ENCODE data around the gene DSTN. TPM values are rescaled to one million over a fixed set of nuclear protein-coding genes. Genes with fewer than 3 reads are reported as not detected.

DSTN gene
- total RNA-seq, 2 experiments from 2014 or later = 25.5 to 58.1 TPM

- Histone ChIP-seq H3K79me2 (ENCODE audit: insufficient read depth, low read depth, low read length) (no peaks in the 10 kb centered on the region), H3K9me3 (ENCODE audit: low read length) (no peaks in the 10 kb centered on the region), H3K4me3 (ENCODE audit: low read depth, low read length, poor library complexity, severe bottlenecking) (no peak overlapping the region), H3K9me2 (ENCODE audit: insufficient read depth, low read length) (no peaks in the 10 kb centered on the region), H3K4me2 (ENCODE audit: low read length) (no peak overlapping the region), H3K4me1 (ENCODE audit: insufficient read depth, low read length, poor library complexity, severe bottlenecking) (peaks cover 6% of the 10 kb centered on the region), H4K20me1 (ENCODE audit: insufficient read depth, low read length) (no peaks in the 10 kb centered on the region), H2AFZ (ENCODE audit: low read length) (no peak overlapping the region), H3K36me3 (ENCODE audit: insufficient read depth, low read length) (no peaks in the 10 kb centered on the region), H3K27ac (ENCODE audit: low read depth, low read length, poor library complexity, severe bottlenecking) (no peak overlapping the region)
- intact Hi-C loops (cut with micrococcal nuclease; ENCODE audit: unreplicated experiment) = no loop called here
- DNase-seq (ENCODE audit: low spot score) = no peak
- ChIA-PET POLR2A (interaction anchor here (0.6 kb wide), 1 partner anchor 971 kb away, joined by 3 read pairs; no protein-coding TSS in a partner anchor), CTCF (ENCODE audit: unreplicated experiment) (no interaction called here)
- no TSS peak for BruUV-seq (replicated peaks)
- TF ChIP-seq EZH2phosphoT487 (IDR thresholded peaks at IDR 0.05; ENCODE audit: borderline replicate concordance, low read depth, low read length) = no peak
- TF ChIP-seq CTCF (conservative IDR thresholded peaks at IDR 0.05; ENCODE audit: low read length) = no peak
Measured at GRCh38 chr20:17530153-17530552, 39.7 kb upstream of the DSTN start.

GRCh38 chr20:17530716-17531664 lies 38.9 kb upstream of the DSTN start, which contains the start of gene BFSP1:
Gene BFSP1, minus strand, starts transcription at chr20:17531379. Its CDS starts 50 bp downstream, at chr20:17531329.
- no peaks in the 10 kb centered on the region for H3K9me3 ChIP-seq (ENCODE audit: low read length)
- ChIA-PET POLR2A (no interaction called here), CTCF (ENCODE audit: unreplicated experiment) (no interaction called here)
- no peak for TF ChIP-seq EZH2phosphoT487 (IDR thresholded peaks at IDR 0.05; ENCODE audit: borderline replicate concordance, low read depth, low read length)
- no peak for TF ChIP-seq CTCF (conservative IDR thresholded peaks at IDR 0.05; ENCODE audit: low read length)
- DNase-seq (ENCODE audit: low spot score) = peak; percentile 13
- H3K79me2 ChIP-seq (ENCODE audit: insufficient read depth, low read depth, low read length) = no peaks in the 10 kb centered on the region
- no peaks in the 10 kb centered on the region for H3K9me2 ChIP-seq (ENCODE audit: insufficient read depth, low read length)
- no peak within 1 kb of the TSS for H2AFZ ChIP-seq (ENCODE audit: low read length)
- H3K36me3 ChIP-seq (ENCODE audit: insufficient read depth, low read length) = no peaks in the 10 kb centered on the region
- H4K20me1 ChIP-seq (ENCODE audit: insufficient read depth, low read length) = no peaks in the 10 kb centered on the region
- peaks cover 6% of the 10 kb centered on the region for H3K4me1 ChIP-seq (ENCODE audit: insufficient read depth, low read length, poor library complexity, severe bottlenecking)
- peak within 1 kb of the TSS; percentile 43; the same call in 1 of the 2 replicates for H3K4me2 ChIP-seq (ENCODE audit: low read length)
- peak within 1 kb of the TSS; percentile 34 for H3K4me3 ChIP-seq (ENCODE audit: low read depth, low read length, poor library complexity, severe bottlenecking)
- no TSS peak for BruUV-seq (replicated peaks)
- intact Hi-C loops (cut with micrococcal nuclease; ENCODE audit: unreplicated experiment) = no loop called here
- H3K27ac ChIP-seq (ENCODE audit: low read depth, low read length, poor library complexity, severe bottlenecking) = no peak within 1 kb of the TSS

- intact Hi-C loops (cut with micrococcal nuclease; ENCODE audit: unreplicated experiment) = no loop called here
- Histone ChIP-seq H4K20me1 (ENCODE audit: insufficient read depth, low read length) (no peaks in the 10 kb centered on the region), H3K4me1 (ENCODE audit: insufficient read depth, low read length, poor library complexity, severe bottlenecking) (peaks cover 6% of the 10 kb centered on the region), H3K4me2 (ENCODE audit: low read length) (peak overlapping the region; percentile 43; the same call in 1 of the 2 replicates), H3K27ac (ENCODE audit: low read depth, low read length, poor library complexity, severe bottlenecking) (no peak overlapping the region), H3K79me2 (ENCODE audit: insufficient read depth, low read depth, low read length) (no peaks in the 10 kb centered on the region), H2AFZ (ENCODE audit: low read length) (no peak overlapping the region), H3K9me2 (ENCODE audit: insufficient read depth, low read length) (no peaks in the 10 kb centered on the region), H3K9me3 (ENCODE audit: low read length) (peaks cover 2% of the 10 kb centered on the region; the same call in 1 of the 2 replicates), H3K36me3 (ENCODE audit: insufficient read depth, low read length) (no peaks in the 10 kb centered on the region), H3K4me3 (ENCODE audit: low read depth, low read length, poor library complexity, severe bottlenecking) (no peak overlapping the region)
- no peak for DNase-seq (ENCODE audit: low spot score)
- TF ChIP-seq EZH2phosphoT487 (IDR thresholded peaks at IDR 0.05; ENCODE audit: borderline replicate concordance, low read depth, low read length) (no peak), CTCF (conservative IDR thresholded peaks at IDR 0.05; ENCODE audit: low read length) (no peak)
- CTCF ChIA-PET (ENCODE audit: unreplicated experiment) = no interaction called here
- BruUV-seq (replicated peaks) = no TSS peak
- POLR2A ChIA-PET = interaction anchor here (0.9 kb wide), 1 partner anchor 45 kb away, joined by 4 read pairs; no protein-coding TSS in a partner anchor
Measured at GRCh38 chr20:17531665-17532025, 38.2 kb upstream of the DSTN start.

All from OCI-LY7 (cell line).